22Rv1 (cell line): ENCODE results near the gene KLRK1.
"Not testable (repeated sequence)": the region's sequence is repeated elsewhere in the genome, so short reads cannot be mapped to it uniquely, and the experiment has no call there.

ENCODE experiments used
- H3K27ac ChIP-seq: fragments of 450-650 bp; 2 replicates; pipeline ENCODE4 v1.5.1; 2017
- ZFX ChIP-seq: fragments of 450-650 bp; IDR thresholded peaks from 2 replicates; pipeline ENCODE4 v1.6.1; 2017; ENCODE audit warnings: antibody characterized with exemption, borderline replicate concordance
- TF ChIP-seq, protein P1 (sequence below): fragments of 450-650 bp; IDR thresholded peaks from 2 replicates; pipeline ENCODE4 v1.5.1; 2017; ENCODE audit warnings: mild to moderate bottlenecking

The KLRK1 gene

GRCh38 chr12:10393291-10393690 is 3.5 kb upstream of the KLRK1 start:
- peak overlapping the region; percentile 84 for H3K27ac ChIP-seq
- TF ChIP-seq ZFX: no peak
- TF ChIP-seq, protein P1, sequence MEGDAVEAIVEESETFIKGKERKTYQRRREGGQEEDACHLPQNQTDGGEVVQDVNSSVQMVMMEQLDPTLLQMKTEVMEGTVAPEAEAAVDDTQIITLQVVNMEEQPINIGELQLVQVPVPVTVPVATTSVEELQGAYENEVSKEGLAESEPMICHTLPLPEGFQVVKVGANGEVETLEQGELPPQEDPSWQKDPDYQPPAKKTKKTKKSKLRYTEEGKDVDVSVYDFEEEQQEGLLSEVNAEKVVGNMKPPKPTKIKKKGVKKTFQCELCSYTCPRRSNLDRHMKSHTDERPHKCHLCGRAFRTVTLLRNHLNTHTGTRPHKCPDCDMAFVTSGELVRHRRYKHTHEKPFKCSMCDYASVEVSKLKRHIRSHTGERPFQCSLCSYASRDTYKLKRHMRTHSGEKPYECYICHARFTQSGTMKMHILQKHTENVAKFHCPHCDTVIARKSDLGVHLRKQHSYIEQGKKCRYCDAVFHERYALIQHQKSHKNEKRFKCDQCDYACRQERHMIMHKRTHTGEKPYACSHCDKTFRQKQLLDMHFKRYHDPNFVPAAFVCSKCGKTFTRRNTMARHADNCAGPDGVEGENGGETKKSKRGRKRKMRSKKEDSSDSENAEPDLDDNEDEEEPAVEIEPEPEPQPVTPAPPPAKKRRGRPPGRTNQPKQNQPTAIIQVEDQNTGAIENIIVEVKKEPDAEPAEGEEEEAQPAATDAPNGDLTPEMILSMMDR: no peak

DNA sequence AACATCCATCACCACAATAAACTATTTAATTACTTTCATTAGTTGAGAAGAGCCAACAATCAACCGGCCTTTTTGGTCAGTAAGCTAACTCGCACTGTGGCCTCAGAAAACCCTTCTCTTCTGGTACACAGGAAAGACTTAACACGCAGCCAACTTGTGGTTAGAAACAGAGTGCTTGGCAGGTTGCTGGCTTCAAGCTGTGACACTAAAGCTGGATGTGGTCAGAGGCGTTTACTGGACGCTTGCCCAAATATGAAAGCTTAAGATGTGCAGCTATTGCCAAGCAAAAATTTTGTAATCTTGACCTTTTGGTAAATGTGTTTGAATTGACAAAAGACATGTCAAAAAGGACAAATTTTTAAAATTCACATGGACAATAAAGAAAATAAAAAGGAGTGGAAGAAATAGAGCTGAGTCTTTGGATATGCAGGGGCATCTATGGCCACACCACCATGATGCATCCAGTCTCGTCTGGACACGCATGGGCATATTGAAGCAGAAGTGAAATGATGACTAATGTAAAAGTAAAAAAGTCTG is 2.6 kb upstream of the KLRK1 start:
- TF ChIP-seq, protein P1: no peak
- TF ChIP-seq ZFX: no peak
- peak overlapping the region; percentile 84 for H3K27ac ChIP-seq

DNA sequence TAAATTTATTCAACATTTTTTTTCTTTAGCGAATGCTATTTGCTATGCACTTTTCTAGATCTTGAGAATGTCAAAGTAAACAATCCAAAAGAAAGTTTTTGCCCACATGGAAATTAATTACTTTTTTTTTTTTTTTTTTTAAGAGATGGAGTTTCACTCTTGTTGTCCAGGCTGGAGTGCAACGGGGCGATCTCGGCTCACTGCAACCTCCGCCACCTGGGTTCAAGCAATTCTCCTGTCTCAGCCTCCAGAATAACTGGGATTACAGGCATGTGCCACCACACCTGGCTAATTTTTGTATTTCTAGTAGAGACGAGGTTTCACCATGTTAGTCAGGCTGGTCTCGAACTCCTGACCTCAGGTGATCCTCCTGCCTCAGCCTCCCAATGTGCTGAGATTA is 1.1 kb upstream of the KLRK1 start:
- H3K27ac ChIP-seq: not testable (repeated sequence)

DNA sequence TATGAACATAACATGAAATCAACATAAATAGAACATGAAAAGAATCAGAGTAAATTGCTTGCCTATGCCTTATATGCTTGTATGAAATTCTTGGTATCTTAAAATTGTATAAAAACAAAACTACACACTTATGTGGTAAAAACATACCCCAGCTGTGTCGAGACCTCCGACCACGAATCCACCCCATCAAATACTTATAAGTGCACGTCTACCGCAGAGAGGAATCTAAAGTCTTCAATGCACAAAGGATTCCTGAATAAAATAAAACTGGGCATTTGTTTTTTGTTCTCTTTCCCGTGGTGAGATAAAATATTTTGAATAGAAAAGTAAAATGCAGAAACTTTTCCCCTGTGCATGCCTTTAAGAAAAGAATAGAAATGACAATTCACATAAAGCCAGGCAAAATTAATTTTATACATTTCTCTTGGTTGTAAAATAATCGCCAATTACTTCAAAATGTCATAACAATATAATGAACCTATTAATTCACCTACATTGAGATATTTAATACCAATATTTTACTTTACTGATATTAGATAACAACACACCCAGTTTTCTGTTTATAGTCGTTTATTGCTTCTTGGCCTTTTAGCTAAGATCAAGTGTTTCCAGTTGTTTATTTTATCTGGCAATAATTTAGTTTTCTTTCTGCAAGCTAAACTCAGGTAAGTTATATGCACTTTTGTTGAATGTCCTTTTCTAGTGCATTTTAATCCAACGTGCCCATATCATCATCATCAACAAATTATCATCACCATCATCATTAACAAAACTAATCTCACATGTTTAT is 1.0 kb downstream of the KLRK1 start:
- H3K27ac ChIP-seq: no peak overlapping the region

GRCh38 chr12:10387498-10387897 is 2.3 kb downstream of the KLRK1 start:
- not testable (repeated sequence) for H3K27ac ChIP-seq

More for the DNA sequence above, 1.0 kb downstream of the KLRK1 start:
- TF ChIP-seq, protein P1: no peak
- TF ChIP-seq ZFX: no peak

GRCh38 chr12:10386857-10387256 is 3.0 kb downstream of the KLRK1 start:
- TF ChIP-seq, protein P1: no peak
- no peak for TF ChIP-seq ZFX
- no peak overlapping the region for H3K27ac ChIP-seq

GRCh38 chr12:10385166-10385613 is 4.7 kb downstream of the KLRK1 start:
- no peak overlapping the region for H3K27ac ChIP-seq
- TF ChIP-seq, protein P1: no peak
- no peak for TF ChIP-seq ZFX

DNA sequence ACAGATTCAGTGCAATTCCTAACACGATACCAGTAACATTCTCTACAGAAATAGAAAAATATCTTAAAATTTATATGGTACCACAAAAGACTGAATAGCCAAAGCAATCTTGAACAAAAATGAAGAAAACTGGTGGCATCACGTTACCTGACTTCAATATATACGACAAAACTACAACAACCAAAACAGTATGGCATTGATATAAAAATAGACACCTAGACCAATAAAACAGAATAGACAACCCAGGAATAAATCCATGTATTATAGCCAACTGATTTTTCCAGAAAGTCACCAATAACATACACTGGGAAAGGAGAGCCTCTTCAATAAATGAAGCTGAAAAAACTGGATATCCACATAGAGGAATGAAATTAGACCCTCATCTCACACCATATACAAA is 5.7 kb downstream of the KLRK1 start:
- H3K27ac ChIP-seq: no peak overlapping the region

More for the DNA sequence above, 5.7 kb downstream of the KLRK1 start:
- TF ChIP-seq ZFX: no peak
- TF ChIP-seq, protein P1: no peak
